ENCODE data around the gene HAUS8. TPM values are rescaled to one million over a fixed set of nuclear protein-coding genes. Genes with fewer than 3 reads are reported as not detected.

The HAUS8 gene
- total RNA-seq, result 1 to 10 TPM; 6.4 to 9.1 (median 6.8) TPM

DNA sequence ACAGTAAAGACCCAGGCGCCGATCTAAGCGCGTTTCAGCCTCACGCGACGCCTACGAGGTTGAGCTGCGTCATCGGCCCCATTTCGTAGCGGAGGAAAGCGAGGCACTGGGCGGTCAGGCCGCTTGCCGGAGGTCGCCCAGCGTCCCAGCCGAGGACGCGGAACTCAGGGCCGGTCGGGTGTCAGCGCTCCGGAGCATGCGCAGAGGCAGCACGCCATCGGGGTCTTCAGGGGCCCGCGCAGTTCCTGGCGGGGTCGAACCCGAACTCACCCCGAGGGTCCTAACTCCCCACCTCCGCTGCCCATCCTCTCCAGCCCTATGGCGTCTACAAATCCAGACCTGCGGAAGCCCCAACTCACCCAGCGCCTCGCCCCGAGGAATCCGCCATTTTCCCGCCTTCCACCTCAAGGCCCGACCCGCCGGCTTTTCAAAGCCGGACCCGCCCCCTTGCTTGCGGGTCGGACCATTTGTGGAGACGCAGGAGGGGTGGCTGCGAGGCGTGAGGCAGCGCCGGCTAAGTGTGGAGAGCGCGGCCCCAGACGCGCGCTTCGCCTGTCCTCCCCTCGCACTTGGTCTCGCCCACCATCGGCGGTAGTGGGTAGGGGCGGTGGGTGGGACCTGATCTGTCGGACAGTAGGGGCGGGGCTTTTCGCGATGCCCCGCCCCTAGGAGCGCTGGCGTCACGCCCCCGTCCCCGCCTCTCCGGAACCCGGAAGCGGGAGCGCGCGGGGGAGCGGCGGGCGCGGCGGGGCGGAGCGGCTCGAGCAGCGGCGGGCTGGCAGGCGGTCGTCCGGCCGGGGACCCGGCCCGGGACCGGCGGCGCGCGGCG lies at the start of gene HAUS8, which contains the start of gene MYO9B:
HAUS8 (minus strand) TSS at position 418 of the 829 bp plus-strand sequence; CDS start at position 388, 30 bp downstream.
MYO9B (plus strand) TSS at position 743 of the 829 bp plus-strand sequence. CDS start 25,941 bp downstream, outside the sequence.
- Histone ChIP-seq H3K36me3 (no peaks in the 10 kb centered on the region), H3K27me3 (no peaks in the 10 kb centered on the region), H3K9me3 (no peaks in the 10 kb centered on the region), H3K4me1 (peaks cover 14 to 34% of the 10 kb centered on the region in 2 donors), H3K4me3 (replicated peaks in 1 of 3) (peak within 1 kb of the TSS; percentile 66 to 91 (median 76)), H3K27ac (peak within 1 kb of the TSS; percentile 27 to 61 (median 44))
- WGBS, 2 donors, result 0% methylated on average over 10 to 49 of the region's 103 CpGs
- intact Hi-C loops (cut with DNase I), result loop anchor here (10.0 kb wide), 1 partner anchor 140 kb away; the partner anchor contains the start of gene USE1
- peak; percentile 99 for DNase-seq
- peak in 1 of 2 donors; percentile 85 for TF ChIP-seq POLR2A (IDR thresholded peaks at IDR 0.05)
- TF ChIP-seq, protein P1, sequence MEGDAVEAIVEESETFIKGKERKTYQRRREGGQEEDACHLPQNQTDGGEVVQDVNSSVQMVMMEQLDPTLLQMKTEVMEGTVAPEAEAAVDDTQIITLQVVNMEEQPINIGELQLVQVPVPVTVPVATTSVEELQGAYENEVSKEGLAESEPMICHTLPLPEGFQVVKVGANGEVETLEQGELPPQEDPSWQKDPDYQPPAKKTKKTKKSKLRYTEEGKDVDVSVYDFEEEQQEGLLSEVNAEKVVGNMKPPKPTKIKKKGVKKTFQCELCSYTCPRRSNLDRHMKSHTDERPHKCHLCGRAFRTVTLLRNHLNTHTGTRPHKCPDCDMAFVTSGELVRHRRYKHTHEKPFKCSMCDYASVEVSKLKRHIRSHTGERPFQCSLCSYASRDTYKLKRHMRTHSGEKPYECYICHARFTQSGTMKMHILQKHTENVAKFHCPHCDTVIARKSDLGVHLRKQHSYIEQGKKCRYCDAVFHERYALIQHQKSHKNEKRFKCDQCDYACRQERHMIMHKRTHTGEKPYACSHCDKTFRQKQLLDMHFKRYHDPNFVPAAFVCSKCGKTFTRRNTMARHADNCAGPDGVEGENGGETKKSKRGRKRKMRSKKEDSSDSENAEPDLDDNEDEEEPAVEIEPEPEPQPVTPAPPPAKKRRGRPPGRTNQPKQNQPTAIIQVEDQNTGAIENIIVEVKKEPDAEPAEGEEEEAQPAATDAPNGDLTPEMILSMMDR (IDR thresholded peaks at IDR 0.05), result peak in 1 of 6 experiments; percentile 17

DNA sequence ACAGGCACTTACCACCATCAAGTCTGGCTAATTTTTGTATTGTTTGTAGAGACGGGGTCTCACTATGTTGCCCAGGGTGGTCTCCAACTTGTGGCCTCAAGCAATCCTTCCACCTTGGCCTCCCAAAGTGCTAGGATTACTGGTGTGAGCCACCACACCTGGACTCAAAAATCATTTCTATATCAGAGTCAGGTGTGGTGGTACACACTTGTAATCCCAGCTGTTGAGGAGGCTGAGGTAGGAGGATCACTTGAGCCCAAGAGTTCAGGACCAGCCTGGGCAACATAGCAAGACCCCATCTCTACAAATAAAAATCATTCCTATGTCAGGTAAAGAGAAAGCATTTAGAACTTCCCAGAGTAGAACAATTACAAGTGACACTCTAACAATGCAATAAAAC lies 48.8 kb upstream of the HAUS8 start:
- intact Hi-C loops (cut with DNase I), result no loop called here

DNA sequence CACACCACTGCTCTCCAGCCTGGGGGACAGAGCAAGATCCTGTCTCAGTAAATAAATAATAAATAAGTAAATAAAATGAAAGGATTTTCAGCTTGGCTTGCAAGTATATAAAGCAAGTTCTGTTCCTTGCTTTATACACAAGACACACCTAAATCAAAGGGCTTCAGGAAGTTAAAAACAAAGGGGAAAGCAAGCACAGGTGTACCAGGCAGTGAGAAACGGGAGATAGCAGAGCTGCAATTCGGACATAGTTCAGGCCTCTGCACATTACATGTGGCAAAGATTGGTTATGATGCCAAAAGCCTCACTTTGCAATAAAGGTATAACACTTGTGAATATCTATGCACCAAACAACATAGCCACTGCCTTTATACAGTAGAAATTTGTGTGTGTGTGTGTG lies 47.8 kb upstream of the HAUS8 start:
- Histone ChIP-seq H3K4me1 (no peaks in the 10 kb centered on the region), H3K27me3 (no peaks in the 10 kb centered on the region), H3K9me3 (no peaks in the 10 kb centered on the region), H3K4me3 (replicated peaks in 1 of 3) (no peak overlapping the region), H3K27ac (no peak overlapping the region), H3K36me3 (no peaks in the 10 kb centered on the region)
- no peak for TF ChIP-seq POLR2A (IDR thresholded peaks at IDR 0.05)
- TF ChIP-seq, protein P1 (IDR thresholded peaks at IDR 0.05), result no peak
- intact Hi-C loops (cut with DNase I), result no loop called here
- 96 to 97% methylated on average over 2 of the region's 2 CpGs for WGBS, 2 donors
- DNase-seq, result no peak

More for the DNA sequence above, 48.8 kb upstream of the HAUS8 start:
- Histone ChIP-seq H3K36me3 (no peaks in the 10 kb centered on the region), H3K4me1 (no peaks in the 10 kb centered on the region), H3K4me3 (replicated peaks in 1 of 3) (no peak overlapping the region), H3K27ac (no peak overlapping the region), H3K27me3 (no peaks in the 10 kb centered on the region), H3K9me3 (no peaks in the 10 kb centered on the region)
- TF ChIP-seq, protein P1 (IDR thresholded peaks at IDR 0.05), result no peak
- TF ChIP-seq POLR2A (IDR thresholded peaks at IDR 0.05), result no peak
- WGBS, 2 donors, result 78 to 100% methylated on average over 1 of the region's 1 CpG
- no peak for DNase-seq

GRCh38 chr19:17121736-17122293 lies 46.6 kb upstream of the HAUS8 start:
- Histone ChIP-seq H3K4me3 (replicated peaks in 1 of 3) (no peak overlapping the region), H3K4me1 (no peaks in the 10 kb centered on the region), H3K27ac (no peak overlapping the region), H3K36me3 (no peaks in the 10 kb centered on the region), H3K9me3 (no peaks in the 10 kb centered on the region), H3K27me3 (no peaks in the 10 kb centered on the region)
- TF ChIP-seq, protein P1 (IDR thresholded peaks at IDR 0.05), result no peak
- TF ChIP-seq POLR2A (IDR thresholded peaks at IDR 0.05), result no peak
- DNase-seq, result no peak
- intact Hi-C loops (cut with DNase I), result no loop called here
- 83 to 84% methylated on average over 7 to 9 of the region's 9 CpGs for WGBS, 2 donors

GRCh38 chr19:17118957-17119356 lies 43.7 kb upstream of the HAUS8 start:
- 86 to 90% methylated on average over 5 of the region's 5 CpGs for WGBS, 2 donors
- intact Hi-C loops (cut with DNase I), result no loop called here
- TF ChIP-seq, protein P1 (IDR thresholded peaks at IDR 0.05), result no peak
- no peak for TF ChIP-seq POLR2A (IDR thresholded peaks at IDR 0.05)

More at GRCh38 chr19:17118957-17119356, 43.7 kb upstream of the HAUS8 start:
- no peak for DNase-seq
- H3K36me3 ChIP-seq, result no peaks in the 10 kb centered on the region
- no peak overlapping the region for H3K4me3 ChIP-seq (replicated peaks in 1 of 3)
- H3K27me3 ChIP-seq, result no peaks in the 10 kb centered on the region
- H3K4me1 ChIP-seq, result no peaks in the 10 kb centered on the region
- H3K27ac ChIP-seq, result no peak overlapping the region
- no peaks in the 10 kb centered on the region for H3K9me3 ChIP-seq
